Brain microvascular endothelial cell (primary cell): ENCODE measurements around the gene HRC.

Experiments used
- DNase-seq: peaks from one replicate; pipeline ENCODE4 v3.0.0-alpha.2; 2020
- H3K27ac ChIP-seq: fragments of 250-450 bp; sonication (Bioruptor Pico); 2 replicates; pipeline ENCODE4 v1.5.1; 2020; ENCODE audit warnings: mild to moderate bottlenecking, moderate library complexity
- H3K27me3 ChIP-seq: fragments of 250-450 bp; sonication (Bioruptor Pico); replicated peaks from 2 replicates; pipeline ENCODE4 v1.5.1; 2020; ENCODE audit warnings: mild to moderate bottlenecking
- H3K36me3 ChIP-seq: fragments of 250-450 bp; sonication (Bioruptor Pico); replicated peaks from 2 replicates; pipeline ENCODE4 v1.5.1; 2020; ENCODE audit warnings: mild to moderate bottlenecking
- H3K4me3 ChIP-seq: 2 replicates; pipeline ENCODE4 v1.5.1; 2011; ENCODE audit warnings: low read depth, mild to moderate bottlenecking, control low read depth, low read length, moderate library complexity
- in situ Hi-C: cut with HindIII; loops from 2 replicates; pipeline ENCODE4 v1.10.0; 2017; ENCODE audit warnings: low sequenced_read_pairs, low pct_ligation_motif_present
- TF ChIP-seq, protein P1 (sequence below): IDR thresholded peaks from 2 replicates; pipeline ENCODE4 v1.5.1; 2011; ENCODE audit warnings: low read depth, mild to moderate bottlenecking, moderate library complexity, low read length, control low read depth, inconsistent platforms; ENCODE audit errors: missing control alignments

HRC gene, protein sequence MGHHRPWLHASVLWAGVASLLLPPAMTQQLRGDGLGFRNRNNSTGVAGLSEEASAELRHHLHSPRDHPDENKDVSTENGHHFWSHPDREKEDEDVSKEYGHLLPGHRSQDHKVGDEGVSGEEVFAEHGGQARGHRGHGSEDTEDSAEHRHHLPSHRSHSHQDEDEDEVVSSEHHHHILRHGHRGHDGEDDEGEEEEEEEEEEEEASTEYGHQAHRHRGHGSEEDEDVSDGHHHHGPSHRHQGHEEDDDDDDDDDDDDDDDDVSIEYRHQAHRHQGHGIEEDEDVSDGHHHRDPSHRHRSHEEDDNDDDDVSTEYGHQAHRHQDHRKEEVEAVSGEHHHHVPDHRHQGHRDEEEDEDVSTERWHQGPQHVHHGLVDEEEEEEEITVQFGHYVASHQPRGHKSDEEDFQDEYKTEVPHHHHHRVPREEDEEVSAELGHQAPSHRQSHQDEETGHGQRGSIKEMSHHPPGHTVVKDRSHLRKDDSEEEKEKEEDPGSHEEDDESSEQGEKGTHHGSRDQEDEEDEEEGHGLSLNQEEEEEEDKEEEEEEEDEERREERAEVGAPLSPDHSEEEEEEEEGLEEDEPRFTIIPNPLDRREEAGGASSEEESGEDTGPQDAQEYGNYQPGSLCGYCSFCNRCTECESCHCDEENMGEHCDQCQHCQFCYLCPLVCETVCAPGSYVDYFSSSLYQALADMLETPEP

GRCh38 chr19:49155005-49155819 lies at the start of gene HRC:
HRC (minus strand) TSS chr19:49155396; CDS start chr19:49155237, 159 bp downstream.
- in situ Hi-C loops: no loop called here
- no peak for DNase-seq
- Histone ChIP-seq H3K36me3 (no peaks in the 10 kb centered on the region), H3K27ac (no peak within 1 kb of the TSS), H3K4me3 (no peak within 1 kb of the TSS), H3K27me3 (no peaks in the 10 kb centered on the region)
- TF ChIP-seq, protein P1, sequence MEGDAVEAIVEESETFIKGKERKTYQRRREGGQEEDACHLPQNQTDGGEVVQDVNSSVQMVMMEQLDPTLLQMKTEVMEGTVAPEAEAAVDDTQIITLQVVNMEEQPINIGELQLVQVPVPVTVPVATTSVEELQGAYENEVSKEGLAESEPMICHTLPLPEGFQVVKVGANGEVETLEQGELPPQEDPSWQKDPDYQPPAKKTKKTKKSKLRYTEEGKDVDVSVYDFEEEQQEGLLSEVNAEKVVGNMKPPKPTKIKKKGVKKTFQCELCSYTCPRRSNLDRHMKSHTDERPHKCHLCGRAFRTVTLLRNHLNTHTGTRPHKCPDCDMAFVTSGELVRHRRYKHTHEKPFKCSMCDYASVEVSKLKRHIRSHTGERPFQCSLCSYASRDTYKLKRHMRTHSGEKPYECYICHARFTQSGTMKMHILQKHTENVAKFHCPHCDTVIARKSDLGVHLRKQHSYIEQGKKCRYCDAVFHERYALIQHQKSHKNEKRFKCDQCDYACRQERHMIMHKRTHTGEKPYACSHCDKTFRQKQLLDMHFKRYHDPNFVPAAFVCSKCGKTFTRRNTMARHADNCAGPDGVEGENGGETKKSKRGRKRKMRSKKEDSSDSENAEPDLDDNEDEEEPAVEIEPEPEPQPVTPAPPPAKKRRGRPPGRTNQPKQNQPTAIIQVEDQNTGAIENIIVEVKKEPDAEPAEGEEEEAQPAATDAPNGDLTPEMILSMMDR: no peak

GRCh38 chr19:49201042-49201441 lies 45.8 kb upstream of the HRC start:
- in situ Hi-C loops: no loop called here
- no peak overlapping the region for H3K27ac ChIP-seq
- TF ChIP-seq, protein P1: no peak
- no peak overlapping the region for H3K4me3 ChIP-seq
- peaks cover 35% of the 10 kb centered on the region for H3K36me3 ChIP-seq
- H3K27me3 ChIP-seq: no peaks in the 10 kb centered on the region
- DNase-seq: no peak

GRCh38 chr19:49200238-49200862 lies 45.2 kb upstream of the HRC start:
- TF ChIP-seq, protein P1: no peak
- H3K27ac ChIP-seq: no peak overlapping the region
- H3K27me3 ChIP-seq: no peaks in the 10 kb centered on the region
- peaks cover 31% of the 10 kb centered on the region for H3K36me3 ChIP-seq
- in situ Hi-C loops: no loop called here
- DNase-seq: no peak
- no peak overlapping the region for H3K4me3 ChIP-seq

DNA sequence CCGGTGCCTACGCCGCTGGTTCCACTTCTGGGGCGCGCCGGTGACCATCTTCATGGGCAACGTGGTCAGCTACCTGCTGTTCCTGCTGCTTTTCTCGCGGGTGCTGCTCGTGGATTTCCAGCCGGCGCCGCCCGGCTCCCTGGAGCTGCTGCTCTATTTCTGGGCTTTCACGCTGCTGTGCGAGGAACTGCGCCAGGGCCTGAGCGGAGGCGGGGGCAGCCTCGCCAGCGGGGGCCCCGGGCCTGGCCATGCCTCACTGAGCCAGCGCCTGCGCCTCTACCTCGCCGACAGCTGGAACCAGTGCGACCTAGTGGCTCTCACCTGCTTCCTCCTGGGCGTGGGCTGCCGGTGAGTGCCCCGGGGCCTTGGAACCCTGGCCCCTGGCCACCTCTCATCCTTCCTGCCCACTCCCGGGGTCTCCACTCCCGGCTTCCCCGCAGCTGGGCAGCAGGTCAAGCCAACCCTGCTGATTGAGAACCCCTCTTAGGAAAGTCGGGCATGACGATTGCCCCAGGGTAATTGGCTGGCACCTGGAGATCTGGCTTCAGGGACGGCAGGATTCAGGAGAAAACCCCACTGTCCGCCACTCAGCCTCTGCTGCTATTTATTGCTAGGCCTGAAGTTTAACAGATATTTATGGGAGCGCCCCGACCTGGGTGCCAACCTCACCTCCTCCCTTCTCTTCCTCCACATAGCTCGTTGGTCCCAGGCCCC lies 41.5 kb upstream of the HRC start:
- Histone ChIP-seq H3K27ac (no peak overlapping the region), H3K4me3 (no peak overlapping the region), H3K27me3 (no peaks in the 10 kb centered on the region), H3K36me3 (peaks cover 34% of the 10 kb centered on the region)
- TF ChIP-seq, protein P1: no peak
- DNase-seq: no peak
- in situ Hi-C loops: no loop called here

DNA sequence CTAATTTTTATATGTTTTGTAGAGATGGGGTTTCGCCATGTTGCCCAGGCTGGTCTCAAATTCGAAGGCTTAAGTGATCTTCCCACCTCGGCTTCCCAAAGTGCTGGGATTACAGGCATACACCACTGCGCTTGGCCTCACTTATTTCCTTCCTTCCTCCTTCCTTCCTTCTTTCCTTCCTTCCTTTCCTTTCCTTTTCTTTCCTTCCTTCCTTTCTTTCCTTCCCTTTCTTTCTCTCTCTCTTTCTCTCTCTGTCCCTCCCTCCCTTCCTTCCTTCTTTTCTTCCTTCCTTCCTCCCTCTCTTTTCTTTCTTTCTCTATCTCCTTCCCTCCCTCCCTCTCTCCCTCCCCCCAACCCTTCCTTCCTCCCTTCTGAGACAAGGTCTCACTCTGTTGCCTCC lies 39.2 kb upstream of the HRC start:
- no peak for DNase-seq
- Histone ChIP-seq H3K27me3 (no peaks in the 10 kb centered on the region), H3K4me3 (no peak overlapping the region), H3K27ac (no peak overlapping the region), H3K36me3 (peaks cover 44% of the 10 kb centered on the region)
- TF ChIP-seq, protein P1: no peak
- in situ Hi-C loops: no loop called here
